Type B pancreatic cell (in vitro differentiated cells): ENCODE measurements around the gene ATG7. TPM values are rescaled to one million over a fixed set of nuclear protein-coding genes. Genes with fewer than 3 reads are reported as not detected.

Experiments used
- DNase-seq: peaks from one replicate; pipeline ENCODE4 v3.0.0; 2021; ENCODE audit warnings: mixed read lengths; ENCODE audit not compliant: unreplicated experiment; ENCODE audit errors: extremely low spot score
- H3K27ac Mint-ChIP-seq: 2 replicates; pipeline ENCODE4 v1.8.0; 2021; ENCODE audit warnings: mild to moderate bottlenecking, mixed read lengths
- H3K27me3 Mint-ChIP-seq: 2 replicates; pipeline ENCODE4 v1.8.0; 2021; ENCODE audit warnings: mixed read lengths
- H3K36me3 Mint-ChIP-seq: 2 replicates; pipeline ENCODE4 v1.8.0; 2021; ENCODE audit warnings: mixed read lengths
- H3K4me1 Mint-ChIP-seq: one replicate; pipeline ENCODE4 v1.8.0; 2021; ENCODE audit warnings: mixed read lengths; ENCODE audit not compliant: unreplicated experiment
- H3K4me3 Mint-ChIP-seq: 2 replicates; pipeline ENCODE4 v1.8.0; 2021; ENCODE audit warnings: mild to moderate bottlenecking, mixed read lengths
- H3K9me3 Mint-ChIP-seq: 2 replicates; pipeline ENCODE4 v1.8.0; 2021; ENCODE audit warnings: mixed read lengths
- CTCF ChIP-seq: fragments of 200-600 bp; sonication (generic); conservative IDR thresholded peaks from 2 replicates; pipeline ENCODE4 v1.5.0; 2021; ENCODE audit warnings: antibody characterized with exemption, mild to moderate bottlenecking
- total RNA-seq: library from RNA; stranded (reverse); gene quantifications from 2 replicates; pipeline ENCODE4 v1.2.1, GENCODE V29; 2021; ENCODE audit warnings: low replicate concordance

ATG7 gene
- total RNA-seq, 1 donor from 2014 or later = 32.4 TPM

GRCh38 chr3:11297126-11297525 is 24.9 kb downstream of the ATG7 start:
- Mint-ChIP-seq H3K9me3 (no peaks in the 10 kb centered on the region), H3K27ac (no peak overlapping the region), H3K36me3 (peaks cover 12% of the 10 kb centered on the region), H3K4me3 (no peak overlapping the region), H3K4me1 (peaks cover 11% of the 10 kb centered on the region), H3K27me3 (no peaks in the 10 kb centered on the region)
- TF ChIP-seq CTCF = no peak
- DNase-seq = no peak

- peaks cover 11% of the 10 kb centered on the region for H3K4me1 Mint-ChIP-seq
- H3K27ac Mint-ChIP-seq = peak overlapping the region; percentile 25
- DNase-seq = no peak
- TF ChIP-seq CTCF = no peak
- no peak overlapping the region for H3K4me3 Mint-ChIP-seq
- H3K36me3 Mint-ChIP-seq = peaks cover 27% of the 10 kb centered on the region
- H3K9me3 Mint-ChIP-seq = no peaks in the 10 kb centered on the region
- H3K27me3 Mint-ChIP-seq = no peaks in the 10 kb centered on the region
Measured at GRCh38 chr3:11300970-11301369, 28.8 kb downstream of the ATG7 start.

GRCh38 chr3:11302444-11302843 is 30.2 kb downstream of the ATG7 start:
- no peak for TF ChIP-seq CTCF
- no peak overlapping the region for H3K27ac Mint-ChIP-seq
- H3K27me3 Mint-ChIP-seq = no peaks in the 10 kb centered on the region
- peaks cover 11% of the 10 kb centered on the region for H3K4me1 Mint-ChIP-seq
- H3K9me3 Mint-ChIP-seq = no peaks in the 10 kb centered on the region
- DNase-seq = no peak
- H3K4me3 Mint-ChIP-seq = no peak overlapping the region
- H3K36me3 Mint-ChIP-seq = peaks cover 26% of the 10 kb centered on the region

GRCh38 chr3:11304175-11304574 is 32.0 kb downstream of the ATG7 start:
- Mint-ChIP-seq H3K27me3 (no peaks in the 10 kb centered on the region), H3K9me3 (no peaks in the 10 kb centered on the region), H3K36me3 (peaks cover 37% of the 10 kb centered on the region), H3K4me1 (peaks cover 11% of the 10 kb centered on the region), H3K27ac (no peak overlapping the region), H3K4me3 (no peak overlapping the region)
- TF ChIP-seq CTCF = no peak
- no peak for DNase-seq

GRCh38 chr3:11305509-11305908 is 33.3 kb downstream of the ATG7 start:
- Mint-ChIP-seq H3K4me1 (peaks cover 7% of the 10 kb centered on the region), H3K9me3 (no peaks in the 10 kb centered on the region), H3K27ac (peak overlapping the region; percentile 21), H3K27me3 (no peaks in the 10 kb centered on the region), H3K4me3 (no peak overlapping the region), H3K36me3 (peaks cover 45% of the 10 kb centered on the region)
- no peak for TF ChIP-seq CTCF
- no peak for DNase-seq
